ENCODE data around the gene ZNF160. TPM values are rescaled to one million over a fixed set of nuclear protein-coding genes. Genes with fewer than 3 reads are reported as not detected.

Gene ZNF160
- total and polyA plus RNA-seq, 9 of the 15 experiments (the other 6 are each of a cell fraction or from before 2014, with no cell fraction given): 3.6 to 22.1 (median 11.8) TPM

DNA sequence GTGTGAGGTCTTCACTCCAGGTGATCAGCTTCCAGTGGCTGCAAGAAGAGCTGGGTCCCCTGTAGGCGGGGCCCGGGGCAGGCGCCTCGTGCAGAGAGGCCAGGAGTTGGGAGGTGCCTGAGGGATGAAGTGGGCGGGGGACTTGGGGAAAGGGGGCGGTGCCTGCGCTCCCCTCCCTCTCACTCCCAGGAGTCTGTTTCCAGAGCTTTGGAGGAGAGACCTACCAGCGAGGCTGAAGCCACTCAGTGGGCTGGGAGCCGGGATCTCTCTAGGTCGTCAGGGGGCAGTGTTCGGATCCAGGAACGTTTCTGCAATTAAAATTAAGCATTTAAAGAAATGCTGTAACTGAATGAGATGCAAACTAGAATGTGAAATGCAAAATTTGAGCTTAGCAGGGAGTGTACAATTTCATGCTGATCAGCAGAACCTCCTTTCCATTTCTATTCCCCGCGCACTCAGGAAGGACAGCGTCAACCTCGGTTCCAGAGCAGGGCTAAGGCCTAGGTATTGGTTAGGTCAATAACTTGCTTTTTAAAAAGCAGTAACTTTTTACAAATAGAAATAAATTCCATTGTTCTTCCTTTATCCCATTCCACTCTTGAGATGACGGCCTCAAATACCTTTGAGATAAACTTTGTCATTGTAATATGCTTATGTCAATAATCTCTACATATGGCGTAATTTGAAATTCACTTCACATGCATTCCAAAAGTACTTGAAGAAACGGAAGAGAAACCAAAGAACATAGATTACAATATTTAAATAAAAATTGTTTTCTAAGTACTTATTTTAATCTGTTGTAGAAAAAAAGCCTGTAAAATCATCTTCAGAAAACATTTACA, 11.6 kb downstream of the ZNF160 start (continued):
- TF ChIP-seq, protein P1, sequence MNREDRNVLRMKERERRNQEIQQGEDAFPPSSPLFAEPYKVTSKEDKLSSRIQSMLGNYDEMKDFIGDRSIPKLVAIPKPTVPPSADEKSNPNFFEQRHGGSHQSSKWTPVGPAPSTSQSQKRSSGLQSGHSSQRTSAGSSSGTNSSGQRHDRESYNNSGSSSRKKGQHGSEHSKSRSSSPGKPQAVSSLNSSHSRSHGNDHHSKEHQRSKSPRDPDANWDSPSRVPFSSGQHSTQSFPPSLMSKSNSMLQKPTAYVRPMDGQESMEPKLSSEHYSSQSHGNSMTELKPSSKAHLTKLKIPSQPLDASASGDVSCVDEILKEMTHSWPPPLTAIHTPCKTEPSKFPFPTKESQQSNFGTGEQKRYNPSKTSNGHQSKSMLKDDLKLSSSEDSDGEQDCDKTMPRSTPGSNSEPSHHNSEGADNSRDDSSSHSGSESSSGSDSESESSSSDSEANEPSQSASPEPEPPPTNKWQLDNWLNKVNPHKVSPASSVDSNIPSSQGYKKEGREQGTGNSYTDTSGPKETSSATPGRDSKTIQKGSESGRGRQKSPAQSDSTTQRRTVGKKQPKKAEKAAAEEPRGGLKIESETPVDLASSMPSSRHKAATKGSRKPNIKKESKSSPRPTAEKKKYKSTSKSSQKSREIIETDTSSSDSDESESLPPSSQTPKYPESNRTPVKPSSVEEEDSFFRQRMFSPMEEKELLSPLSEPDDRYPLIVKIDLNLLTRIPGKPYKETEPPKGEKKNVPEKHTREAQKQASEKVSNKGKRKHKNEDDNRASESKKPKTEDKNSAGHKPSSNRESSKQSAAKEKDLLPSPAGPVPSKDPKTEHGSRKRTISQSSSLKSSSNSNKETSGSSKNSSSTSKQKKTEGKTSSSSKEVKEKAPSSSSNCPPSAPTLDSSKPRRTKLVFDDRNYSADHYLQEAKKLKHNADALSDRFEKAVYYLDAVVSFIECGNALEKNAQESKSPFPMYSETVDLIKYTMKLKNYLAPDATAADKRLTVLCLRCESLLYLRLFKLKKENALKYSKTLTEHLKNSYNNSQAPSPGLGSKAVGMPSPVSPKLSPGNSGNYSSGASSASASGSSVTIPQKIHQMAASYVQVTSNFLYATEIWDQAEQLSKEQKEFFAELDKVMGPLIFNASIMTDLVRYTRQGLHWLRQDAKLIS (CRISPR knock-in tag; IDR thresholded peaks at IDR 0.05): no peak
- TF ChIP-seq SMAD2 (IDR thresholded peaks at IDR 0.05; ENCODE audit: low read depth, low read length): no peak
- TF ChIP-seq MEF2A (IDR thresholded peaks at IDR 0.05; ENCODE audit: control insufficient read depth, low read depth, low read length): no peak
- no peak for TF ChIP-seq PHTF2 (CRISPR knock-in tag; IDR thresholded peaks at IDR 0.05)
- TF ChIP-seq IRF2 (CRISPR knock-in tag; IDR thresholded peaks at IDR 0.05): no peak
- TF ChIP-seq POLR2AphosphoS2 (IDR thresholded peaks at IDR 0.05; ENCODE audit: low read length): no peak
- TF ChIP-seq EHMT2 (IDR thresholded peaks at IDR 0.05): no peak

DNA sequence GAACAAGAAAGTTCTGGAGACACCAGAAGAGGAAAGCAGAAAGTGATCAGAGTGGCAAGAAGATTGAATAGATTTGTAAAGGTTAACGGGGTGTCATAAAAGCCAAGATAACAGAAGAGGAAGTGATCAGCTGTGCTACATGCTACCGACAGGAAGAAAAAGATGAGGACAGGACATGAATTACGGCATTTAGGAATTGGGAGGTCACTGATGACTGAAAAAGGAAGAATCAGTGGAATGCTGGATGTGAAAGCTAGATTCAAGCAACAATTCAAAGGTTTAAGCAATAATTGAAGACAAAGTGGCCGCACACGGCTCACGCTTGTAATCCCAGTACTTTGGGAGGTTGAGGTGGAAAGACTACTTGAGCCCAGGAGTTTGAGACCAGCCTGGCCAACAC, 15.1 kb downstream of the ZNF160 start:
- H3K4me3 ChIP-seq: no peak overlapping the region
- H3K9me3 ChIP-seq (replicated peaks; ENCODE audit: control insufficient read depth, insufficient read depth, low read depth, low read length): no peaks in the 10 kb centered on the region
- H2AFZ ChIP-seq (ENCODE audit: low read depth, low read length): no peak overlapping the region
- no peak overlapping the region for H3K27ac ChIP-seq (ENCODE audit: extremely low read depth, low read depth, low read length)
- TF ChIP-seq PTRF (tag; IDR thresholded peaks at IDR 0.05): no peak
- peak; percentile 48; the same call in 1 of the 2 replicates for TF ChIP-seq SPI1 (IDR thresholded peaks at IDR 0.05; ENCODE audit: borderline replicate concordance, low read depth, low read length)
- H3K36me3 ChIP-seq (ENCODE audit: control insufficient read depth, insufficient read depth, low read length): peaks cover 80% of the 10 kb centered on the region
- in situ Hi-C loops (cut with MboI): no loop called here
- intact Hi-C loops (cut with micrococcal nuclease): no loop called here
- no peak for FAIRE-seq
- POLR2A ChIA-PET: no interaction called here
- no peaks in the 10 kb centered on the region for H4K20me1 ChIP-seq (replicated peaks; ENCODE audit: control insufficient read depth, insufficient read depth, low read length)
- H3K27me3 ChIP-seq (ENCODE audit: control insufficient read depth in 2 of 2, insufficient read depth in 2 of 2, low read length in 2 of 2): no peaks in the 10 kb centered on the region
- H3K4me1 ChIP-seq (replicated peaks in 1 of 2; ENCODE audit: control insufficient read depth in 2 of 2, insufficient read depth in 2 of 2, low read length in 2 of 2): no peaks in the 10 kb centered on the region
- no peaks in the 10 kb centered on the region for H3K9me1 ChIP-seq (ENCODE audit: control insufficient read depth, insufficient read depth, low read length)
- BruUV-seq (replicated peaks): no TSS peak
- CTCF ChIA-PET (ENCODE audit: low intra/inter-chr PET ratio): no interaction called here
- no peak overlapping the region for H3K9ac ChIP-seq (ENCODE audit: insufficient read depth in 1 of 2, low read depth in 2 of 2, low read length in 2 of 2)
- DNase-seq (ENCODE audit: extremely low read depth in 1 of 4, low spot score in 3 of 4): no peak
- ATAC-seq: no peak
- H3K79me2 ChIP-seq (ENCODE audit: control insufficient read depth, insufficient read depth, low read length): no peaks in the 10 kb centered on the region
- H3K4me2 ChIP-seq (ENCODE audit: insufficient read depth, low read length): no peak overlapping the region
- WGBS (ENCODE audit: insufficient coverage, low coverage, missing lambda C conversion rate): 75% methylated on average over 6 of the region's 6 CpGs

All from K562 (cell line).